SK-N-MC (cell line): ENCODE data around the gene COL5A2.

Experiments used
- EZH2 ChIP-seq: fragments of 200-600 bp; sonication (generic); IDR thresholded peaks from one replicate; pipeline ENCODE4 v1.6.1; 2017; ENCODE audit warnings: antibody characterized with exemption
- FOXP2 ChIP-seq: optimal IDR thresholded peaks from 2 replicates; pipeline ENCODE3; 2011; ENCODE audit warnings: mild to moderate bottlenecking, moderate library complexity; ENCODE audit not compliant: insufficient read depth; ENCODE audit errors: extremely low read length, control extremely low read depth
- POLR2AphosphoS5 ChIP-seq: IDR thresholded peaks from 2 replicates; pipeline ENCODE4 v1.6.1; 2012; ENCODE audit warnings: mild to moderate bottlenecking, low read depth, low read length, borderline replicate concordance

GRCh38 chr2:189074506-189074905 is 105.1 kb downstream of the COL5A2 start:
- TF ChIP-seq POLR2AphosphoS5 (no peak), EZH2 (no peak), FOXP2 (no peak)
